GM12892 (cell line): ENCODE data around the gene GALNT13.

ENCODE experiments used
- POLR2A ChIP-seq: IDR thresholded peaks from 2 replicates; pipeline ENCODE4 v1.6.1; 2011; ENCODE audit warnings: low read depth, low read length, control low read depth
- TAF1 ChIP-seq: IDR thresholded peaks from 2 replicates; pipeline ENCODE4 v1.6.1; 2011; ENCODE audit warnings: low read depth, mild to moderate bottlenecking, control low read depth, low read length, borderline replicate concordance

DNA sequence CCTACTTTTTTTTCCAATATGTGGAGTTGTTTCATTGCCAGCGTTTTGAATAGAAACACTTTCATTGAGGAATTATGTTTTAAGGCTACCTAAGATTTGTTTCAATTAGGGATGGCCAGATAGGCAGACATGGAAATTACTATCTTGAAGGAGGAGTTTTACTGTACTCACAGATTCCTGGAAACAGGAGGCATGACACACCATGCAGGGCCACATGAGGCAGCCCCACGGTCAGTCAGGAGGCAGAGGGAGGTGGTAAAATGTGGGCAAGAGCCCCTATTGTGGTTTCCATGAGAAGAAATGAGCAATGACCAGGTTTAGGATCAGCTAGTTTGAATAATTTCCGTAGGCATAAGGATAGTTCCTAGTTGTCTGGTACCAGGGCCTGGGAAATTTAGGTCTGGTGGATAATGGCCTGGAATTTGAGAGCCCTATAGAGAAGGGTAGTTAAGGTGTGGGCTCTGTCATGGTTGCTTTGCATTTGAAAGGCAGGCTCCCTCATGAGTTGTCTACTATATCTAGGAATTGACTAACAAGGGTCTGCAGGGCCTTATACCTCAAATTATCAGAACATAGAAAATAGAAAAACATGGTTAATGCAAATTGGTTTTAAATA, 466.7 kb downstream of the GALNT13 start:
- no peak for TF ChIP-seq TAF1
- TF ChIP-seq POLR2A, result no peak
